Esophagus (tissue), 2 donors: Measurements from ENCODE around the gene ADGRD1. TPM values are rescaled to one million over a fixed set of nuclear protein-coding genes. Genes with fewer than 3 reads are reported as not detected.

ENCODE experiments used
- H3K27ac ChIP-seq, 2 donors: one replicate each; pipeline ENCODE4 v1.5.1; 2013; ENCODE audit warnings: low read depth in 2 of 2, mild to moderate bottlenecking in 2 of 2, inconsistent platforms in 1 of 2, low read length in 1 of 2, moderate library complexity in 1 of 2
- H3K27me3 ChIP-seq, 2 donors: one replicate each; pipeline ENCODE4 v1.6.1; 2013; ENCODE audit warnings: low read length in 2 of 2, control low read depth in 1 of 2, mild to moderate bottlenecking in 1 of 2; ENCODE audit not compliant: insufficient read depth in 2 of 2, control insufficient read depth in 1 of 2
- H3K36me3 ChIP-seq, 2 donors: one replicate each; pipeline ENCODE4 v1.6.1; 2013; ENCODE audit warnings: low read length in 1 of 2; ENCODE audit not compliant: control insufficient read depth in 2 of 2, insufficient read depth in 2 of 2
- H3K4me1 ChIP-seq, 2 donors: one replicate each; pipeline ENCODE4 v1.6.1; 2013; ENCODE audit warnings: low read length in 1 of 2; ENCODE audit not compliant: control insufficient read depth in 2 of 2, insufficient read depth in 2 of 2
- H3K4me3 ChIP-seq, 2 donors: one replicate each; pipeline ENCODE4 v1.5.1; 2013; ENCODE audit warnings: low read length in 2 of 2, mild to moderate bottlenecking in 2 of 2, low read depth in 1 of 2, moderate library complexity in 1 of 2
- H3K9me3 ChIP-seq, 2 donors: one replicate each; pipeline ENCODE4 v1.6.1; 2013; ENCODE audit warnings: mild to moderate bottlenecking in 2 of 2, low read depth in 1 of 2, low read length in 1 of 2, moderate library complexity in 1 of 2; ENCODE audit not compliant: control insufficient read depth in 2 of 2, insufficient read depth in 1 of 2
- WGBS, 2 donors: extraction: QIAGEN DNeasy Blood & Tissue Kit; methylation state at CpG; one replicate each; pipeline ENCODE4 v1.1.7; 2013; 5-methylcytosine and 5-hydroxymethylcytosine counted together
- polyA plus RNA-seq, 2 donors: library from polyadenylated mRNA; stranded (reverse); fragments of 200-250 nt; gene quantifications; one replicate each; pipeline ENCODE4 v1.2.3, GENCODE V29; 2013
- donor health status: healthy with polysubstance abuse.
- donor health status: Bipolar disorder and iron deficiency.

Gene ADGRD1
- polyA plus RNA-seq, 2 donors, result 2.1 to 2.9 TPM

- H3K4me3 ChIP-seq, result no peak overlapping the region
- no peak overlapping the region for H3K27ac ChIP-seq
- H3K36me3 ChIP-seq, result peaks cover 0 to 2% of the 10 kb centered on the region in 2 donors
- H3K4me1 ChIP-seq, result peaks cover 0 to 3% of the 10 kb centered on the region in 2 donors
- WGBS, 2 donors, result 72 to 74% methylated on average over 11 of the region's 11 CpGs
- no peaks in the 10 kb centered on the region for H3K27me3 ChIP-seq
- no peaks in the 10 kb centered on the region for H3K9me3 ChIP-seq
Measured at GRCh38 chr12:131089531-131090273, 136.0 kb downstream of the ADGRD1 start.

GRCh38 chr12:131090274-131091210 lies 136.8 kb downstream of the ADGRD1 start:
- H3K4me1 ChIP-seq, result peaks cover 0 to 3% of the 10 kb centered on the region in 2 donors
- 82 to 85% methylated on average over 14 of the region's 14 CpGs for WGBS, 2 donors
- peaks cover 0 to 2% of the 10 kb centered on the region in 2 donors for H3K36me3 ChIP-seq
- no peaks in the 10 kb centered on the region for H3K9me3 ChIP-seq
- H3K27ac ChIP-seq, result no peak overlapping the region
- no peaks in the 10 kb centered on the region for H3K27me3 ChIP-seq
- H3K4me3 ChIP-seq, result no peak overlapping the region

GRCh38 chr12:131091413-131091975 lies 137.8 kb downstream of the ADGRD1 start:
- H3K27me3 ChIP-seq, result no peaks in the 10 kb centered on the region
- no peaks in the 10 kb centered on the region for H3K9me3 ChIP-seq
- H3K4me1 ChIP-seq, result peaks cover 0 to 3% of the 10 kb centered on the region in 2 donors
- no peak overlapping the region for H3K4me3 ChIP-seq
- H3K27ac ChIP-seq, result no peak overlapping the region
- H3K36me3 ChIP-seq, result peaks cover 0 to 2% of the 10 kb centered on the region in 2 donors
- 59% methylated on average over 13 of the region's 13 CpGs for WGBS, 2 donors

- Histone ChIP-seq H3K27ac (no peak overlapping the region), H3K4me1 (peaks cover 0 to 3% of the 10 kb centered on the region in 2 donors), H3K9me3 (no peaks in the 10 kb centered on the region), H3K27me3 (no peaks in the 10 kb centered on the region), H3K36me3 (peaks cover 0 to 2% of the 10 kb centered on the region in 2 donors), H3K4me3 (no peak overlapping the region)
- 83 to 84% methylated on average over 18 of the region's 18 CpGs for WGBS, 2 donors
Measured at GRCh38 chr12:131091976-131092691, 138.4 kb downstream of the ADGRD1 start.

GRCh38 chr12:131092901-131093603 lies 139.3 kb downstream of the ADGRD1 start:
- Histone ChIP-seq H3K36me3 (peaks cover 0 to 2% of the 10 kb centered on the region in 2 donors), H3K9me3 (no peaks in the 10 kb centered on the region), H3K4me1 (peaks cover 0 to 3% of the 10 kb centered on the region in 2 donors), H3K27ac (no peak overlapping the region), H3K4me3 (no peak overlapping the region), H3K27me3 (no peaks in the 10 kb centered on the region)
- 46 to 59% methylated on average over 21 of the region's 21 CpGs for WGBS, 2 donors

- Histone ChIP-seq H3K36me3 (no peaks in the 10 kb centered on the region), H3K27me3 (no peaks in the 10 kb centered on the region), H3K27ac (no peak overlapping the region), H3K4me3 (no peak overlapping the region), H3K9me3 (no peaks in the 10 kb centered on the region), H3K4me1 (peaks cover 0 to 3% of the 10 kb centered on the region in 2 donors)
- 36 to 54% methylated on average over 5 of the region's 5 CpGs for whole genome bisulfite sequencing, 2 donors
Measured at GRCh38 chr12:131093604-131093955, 139.9 kb downstream of the ADGRD1 start.

GRCh38 chr12:131093971-131094830 lies 140.5 kb downstream of the ADGRD1 start:
- 90 to 92% methylated on average over 11 of the region's 11 CpGs for WGBS, 2 donors
- Histone ChIP-seq H3K36me3 (no peaks in the 10 kb centered on the region), H3K9me3 (no peaks in the 10 kb centered on the region), H3K27ac (no peak overlapping the region), H3K27me3 (no peaks in the 10 kb centered on the region), H3K4me3 (no peak overlapping the region), H3K4me1 (peaks cover 0 to 3% of the 10 kb centered on the region in 2 donors)
